Cardiac fibroblast (primary cell): Measurements from ENCODE around the gene SLC10A4.
A peak's percentile ranks its signal among the peaks of the same experiment; 100 is the strongest.

Experiments
- DNase-seq, 2 donors: peaks; one replicate each; pipeline versions ENCODE4 v3.0.0 to v3.0.0-alpha.2; 2010; ENCODE audit warnings: low read depth in 2 of 2
- H3K4me3 ChIP-seq, 2 donors: replicated peaks in 1 of 2; 1 replicate in 1 of 2; 2 replicates in 1 of 2; pipeline ENCODE4 v1.5.1; 2011; ENCODE audit warnings: low read depth in 2 of 2, low read length in 2 of 2, mild to moderate bottlenecking in 2 of 2, moderate library complexity in 1 of 2
- CTCF ChIP-seq: IDR thresholded peaks from one replicate; pipeline ENCODE4 v1.5.1; 2011; ENCODE audit warnings: low read depth, mild to moderate bottlenecking, low read length, inconsistent platforms

SLC10A4 gene

GRCh38 chr4:48506716-48507115, 23.6 kb downstream of the SLC10A4 start:
- no peak for TF ChIP-seq CTCF
- no peak overlapping the region for H3K4me3 ChIP-seq
- DNase-seq = no peak

GRCh38 chr4:48509543-48509942, 26.4 kb downstream of the SLC10A4 start:
- no peak for TF ChIP-seq CTCF
- DNase-seq = no peak
- H3K4me3 ChIP-seq = no peak overlapping the region

GRCh38 chr4:48518143-48518542, 35.0 kb downstream of the SLC10A4 start:
- H3K4me3 ChIP-seq = no peak overlapping the region
- DNase-seq = no peak
- no peak for TF ChIP-seq CTCF

- DNase-seq = no peak
- no peak overlapping the region for H3K4me3 ChIP-seq
- TF ChIP-seq CTCF = no peak
Observed at GRCh38 chr4:48526406-48526805, 43.3 kb downstream of the SLC10A4 start.

GRCh38 chr4:48538358-48538757, 55.2 kb downstream of the SLC10A4 start:
- H3K4me3 ChIP-seq = no peak overlapping the region
- peak in 1 of 2 donors; percentile 2 for DNase-seq
- no peak for TF ChIP-seq CTCF
